ENCODE results near the gene ZNF106.
A peak's percentile ranks its signal among the peaks of the same experiment; 100 is the strongest.

The ZNF106 gene

DNA sequence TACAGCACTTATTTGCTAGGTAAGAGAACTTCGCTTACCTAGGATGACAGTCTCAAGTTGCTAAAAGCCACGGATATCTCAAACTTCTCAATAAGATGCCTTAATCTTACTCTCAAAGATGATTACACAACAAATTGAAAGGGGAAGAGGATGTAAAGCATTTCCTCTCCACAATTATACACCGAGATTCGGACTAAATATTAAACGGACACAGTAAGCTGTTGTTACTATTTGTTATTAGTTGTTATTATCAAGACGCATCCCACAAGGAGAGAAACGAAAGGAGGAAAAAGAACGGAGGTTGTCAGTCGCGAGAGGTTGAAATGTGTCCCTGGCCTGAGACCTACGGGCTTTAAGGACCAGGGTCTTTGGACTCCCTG is 660 bp downstream of the ZNF106 start:
- Histone ChIP-seq H3K27ac (peak overlapping the region; percentile 76 to 97 (median 94)), H3K4me3 (peak overlapping the region; percentile 65 to 90 (median 84))

DNA sequence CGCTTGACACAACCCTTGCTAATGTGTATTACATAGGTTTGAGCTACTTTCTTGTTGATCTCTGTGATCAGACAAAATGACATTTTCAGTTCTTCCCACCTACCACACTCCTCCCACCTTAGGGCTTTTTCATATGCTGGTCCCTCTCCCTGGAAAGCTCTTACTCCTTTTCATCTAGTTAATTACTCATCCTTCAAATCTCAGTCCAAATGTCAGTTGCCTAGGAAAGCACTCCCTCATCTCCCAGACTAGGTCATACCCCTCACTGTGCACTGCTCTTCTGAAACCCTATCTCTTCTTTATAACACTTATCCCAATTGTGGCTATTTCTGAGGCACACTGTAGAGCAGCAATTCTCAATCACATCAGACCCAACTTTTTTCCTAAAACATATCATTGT is 7.3 kb downstream of the ZNF106 start:
- H3K4me3 ChIP-seq, result no peak overlapping the region

GRCh38 chr15:42482701-42483100 is 8.2 kb downstream of the ZNF106 start:
- H3K27ac ChIP-seq, result no peak overlapping the region
- no peak overlapping the region for H3K4me3 ChIP-seq

More for the DNA sequence above, 7.3 kb downstream of the ZNF106 start:
- H3K27ac ChIP-seq, result no peak overlapping the region

DNA sequence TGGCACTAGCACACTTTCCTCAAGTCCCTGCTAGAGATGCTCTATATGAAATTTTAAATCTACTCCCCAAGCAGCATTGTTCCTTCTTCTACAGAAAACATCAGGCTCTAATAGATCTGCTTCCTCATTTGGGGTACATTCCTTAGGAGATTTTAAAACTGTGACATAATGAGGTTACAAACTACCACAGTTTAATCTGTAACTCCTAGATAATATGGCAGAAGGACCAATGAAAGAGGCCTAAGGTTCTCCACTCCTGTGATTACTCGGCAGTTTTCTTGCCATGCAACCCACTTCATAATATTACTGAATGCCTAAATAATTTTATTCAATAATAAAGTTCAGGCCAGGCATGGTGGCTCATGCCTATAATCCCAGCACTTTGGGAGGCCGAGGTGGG is 16.1 kb downstream of the ZNF106 start:
- H3K4me3 ChIP-seq, result no peak overlapping the region
- H3K27ac ChIP-seq, result peak overlapping the region in 3 of 21 experiments; percentile 19 to 38 (median 26)

DNA sequence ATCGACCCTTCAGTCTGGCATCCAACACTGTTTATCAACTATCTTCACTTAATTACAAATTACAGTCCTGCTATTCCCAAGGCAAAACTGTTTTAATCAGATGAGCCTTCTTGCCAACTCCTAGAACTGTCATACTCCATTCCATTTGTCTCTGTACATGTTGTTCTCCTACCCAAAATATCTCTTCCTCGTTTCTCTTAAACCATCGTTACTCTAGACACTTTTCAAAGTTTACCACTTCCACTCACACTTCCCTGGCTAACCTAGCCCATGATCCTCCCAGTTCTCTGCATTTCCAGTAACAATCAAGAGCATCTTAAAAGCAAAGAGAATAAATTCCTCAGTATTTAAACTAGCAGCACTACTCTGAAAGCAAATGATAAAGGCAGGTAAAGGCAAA is 19.9 kb downstream of the ZNF106 start:
- Histone ChIP-seq H3K4me3 (no peak overlapping the region), H3K27ac (peak overlapping the region in 2 of 21 experiments; percentile 33 to 45)

DNA sequence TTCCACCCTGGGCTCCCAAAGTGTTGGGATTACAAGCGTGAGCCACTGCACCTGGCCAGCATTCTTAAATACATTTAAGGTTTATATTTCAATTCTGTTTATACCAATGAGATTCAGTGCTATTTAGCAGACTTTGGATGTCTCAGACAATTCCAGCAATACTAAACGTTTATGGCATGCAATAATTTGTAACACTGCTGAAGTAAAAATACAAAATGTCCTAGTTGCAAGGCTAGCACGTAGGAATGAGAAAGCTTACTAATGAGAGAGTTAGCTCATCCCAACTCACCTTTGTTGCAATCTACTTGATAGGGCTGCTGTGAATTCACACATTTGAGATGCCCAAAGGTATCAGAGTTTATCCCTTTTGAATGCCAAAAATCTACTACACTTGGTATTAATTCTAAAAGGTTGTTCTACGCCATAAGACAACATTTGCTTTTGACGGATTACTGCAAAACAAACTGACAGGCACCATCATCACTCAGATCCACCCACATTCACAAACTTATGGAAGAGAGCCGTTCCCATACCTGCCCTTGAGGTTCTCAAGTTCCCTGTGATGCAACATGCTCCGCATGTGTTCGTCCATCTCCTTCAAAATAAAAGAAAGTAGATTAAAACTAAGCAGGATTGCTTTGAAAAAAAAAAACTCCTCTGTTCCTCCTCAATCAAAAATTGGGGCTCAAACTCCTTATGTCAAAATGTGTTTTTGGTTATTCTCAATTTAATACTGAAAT is 25.3 kb downstream of the ZNF106 start:
- Histone ChIP-seq H3K27ac (peak overlapping the region in 1 of 21 experiments; percentile 9), H3K4me3 (no peak overlapping the region)

DNA sequence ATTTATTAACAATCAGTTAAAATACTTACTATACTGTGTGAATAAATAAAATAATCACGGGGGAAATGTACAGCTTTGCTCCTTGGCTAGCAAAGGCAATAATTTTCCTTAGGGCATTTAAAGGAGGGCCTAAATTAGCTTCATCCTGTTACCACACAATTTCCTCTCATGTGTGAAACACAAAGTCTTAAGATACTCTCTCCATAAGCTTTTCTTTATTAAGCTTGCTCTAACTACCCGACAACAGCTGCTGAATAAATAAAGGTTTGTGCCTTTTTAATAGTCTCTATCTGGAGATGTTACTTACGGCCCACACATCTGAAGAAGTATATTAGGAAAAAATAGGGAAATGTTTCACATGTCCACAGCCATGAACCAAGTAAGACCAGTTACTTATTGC is 29.7 kb downstream of the ZNF106 start:
- Histone ChIP-seq H3K4me3 (no peak overlapping the region), H3K27ac (peak overlapping the region in 9 of 21 experiments; percentile 1 to 64 (median 50))

DNA sequence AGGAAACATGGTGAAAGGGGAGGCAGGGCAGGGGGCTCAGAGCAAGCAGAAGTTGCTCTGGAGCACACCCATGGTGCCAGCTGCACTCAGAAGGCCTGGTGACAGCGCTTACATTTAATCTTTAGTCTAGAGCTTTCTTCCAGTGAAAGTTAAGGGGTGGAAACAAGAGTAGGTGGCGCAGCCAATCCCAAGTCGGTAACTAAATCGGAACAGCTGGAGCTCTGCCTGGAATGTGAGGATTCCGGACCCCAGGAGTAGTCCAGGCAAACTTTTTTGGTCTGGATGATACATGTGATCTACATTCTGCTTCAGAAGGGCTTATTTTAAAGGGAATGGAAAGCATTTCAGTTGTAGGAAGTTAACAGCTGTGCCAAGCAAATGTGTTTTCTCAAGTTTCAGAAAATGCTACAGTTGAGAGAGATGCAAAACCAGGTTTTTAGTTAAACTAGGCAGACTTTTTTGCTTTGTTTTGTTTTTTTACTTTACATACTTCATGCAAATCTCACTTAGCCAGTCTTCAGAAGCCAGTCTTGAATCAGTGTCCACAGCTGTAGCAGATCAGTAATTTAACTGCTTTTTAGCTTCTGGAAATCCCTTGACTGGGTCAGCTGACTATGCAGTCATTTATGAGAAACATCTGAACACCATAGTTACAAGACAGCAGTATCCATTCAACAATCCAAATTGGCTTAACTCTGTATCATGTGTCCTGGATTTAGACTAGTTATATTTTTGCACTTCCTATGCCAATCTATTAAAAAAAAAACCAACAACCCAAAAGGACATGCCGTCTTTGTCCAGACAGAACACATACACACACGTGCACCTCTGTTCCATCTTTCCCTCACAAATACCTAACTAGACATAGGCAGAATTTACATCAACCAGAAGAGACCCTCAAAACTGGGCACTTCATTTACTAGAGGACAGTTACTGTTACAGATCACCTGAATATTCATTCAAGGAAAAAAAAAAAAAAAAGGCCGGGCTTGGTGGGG is 33.2 kb downstream of the ZNF106 start:
- no peak overlapping the region for H3K4me3 ChIP-seq
- H3K27ac ChIP-seq, result peak overlapping the region in 19 of 21 experiments; percentile 37 to 84 (median 66)

DNA sequence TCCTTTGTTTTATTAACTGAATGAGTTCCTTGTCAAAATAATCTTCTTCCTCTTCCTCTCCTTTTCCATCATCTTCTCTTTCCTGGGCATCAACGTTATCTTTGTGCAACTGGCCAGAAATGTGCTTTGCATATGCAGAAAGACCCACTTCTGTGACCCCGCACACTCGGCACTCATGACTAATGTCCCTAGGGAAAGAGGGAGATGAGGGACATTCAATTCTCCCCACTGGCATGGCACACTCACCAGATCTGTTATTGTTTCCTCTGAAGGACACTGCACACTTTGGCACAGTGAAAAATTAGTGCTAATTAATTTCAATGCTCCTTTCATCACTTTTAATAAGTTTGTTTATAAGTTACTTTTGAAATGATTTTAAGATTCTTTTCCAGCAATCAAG is 34.0 kb downstream of the ZNF106 start:
- H3K4me3 ChIP-seq, result peak overlapping the region in 1 of 7 experiments; percentile 4
- peak overlapping the region in 19 of 21 experiments; percentile 37 to 84 (median 66) for H3K27ac ChIP-seq

- Histone ChIP-seq H3K4me3 (peak overlapping the region in 1 of 7 experiments; percentile 4), H3K27ac (peak overlapping the region in 14 of 21 experiments; percentile 37 to 84 (median 69))
These were observed 34.4 kb downstream of the ZNF106 start for GRCh38 chr15:42456531-42456930.

DNA sequence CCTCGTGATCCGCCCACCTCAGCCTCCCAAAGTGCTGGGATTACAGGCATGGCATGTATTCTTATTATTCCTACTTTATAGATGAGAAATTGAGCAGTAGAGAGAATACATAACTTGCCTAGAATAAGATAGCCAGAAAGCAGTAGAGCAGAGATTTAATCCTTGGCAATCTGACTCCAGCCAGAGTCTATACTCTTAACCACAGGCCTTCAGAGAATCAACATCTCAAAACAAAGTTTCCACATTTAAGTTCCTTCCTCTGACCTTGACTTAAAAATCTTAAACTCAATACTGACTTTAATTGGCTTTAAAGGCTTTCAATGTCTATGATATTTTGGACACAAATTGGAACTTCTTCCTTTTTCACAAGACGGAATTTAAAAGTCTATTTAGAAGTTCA is 37.1 kb downstream of the ZNF106 start:
- no peak overlapping the region for H3K27ac ChIP-seq
- H3K4me3 ChIP-seq, result no peak overlapping the region

GRCh38 chr15:42450425-42450790 is 40.5 kb downstream of the ZNF106 start:
- H3K4me3 ChIP-seq, result no peak overlapping the region
- peak overlapping the region in 1 of 21 experiments; percentile 24 for H3K27ac ChIP-seq

GRCh38 chr15:42449770-42450424 is 41.0 kb downstream of the ZNF106 start:
- no peak overlapping the region for H3K4me3 ChIP-seq
- no peak overlapping the region for H3K27ac ChIP-seq

GRCh38 chr15:42448281-42448680 is 42.7 kb downstream of the ZNF106 start:
- Histone ChIP-seq H3K4me3 (no peak overlapping the region), H3K27ac (no peak overlapping the region)

DNA sequence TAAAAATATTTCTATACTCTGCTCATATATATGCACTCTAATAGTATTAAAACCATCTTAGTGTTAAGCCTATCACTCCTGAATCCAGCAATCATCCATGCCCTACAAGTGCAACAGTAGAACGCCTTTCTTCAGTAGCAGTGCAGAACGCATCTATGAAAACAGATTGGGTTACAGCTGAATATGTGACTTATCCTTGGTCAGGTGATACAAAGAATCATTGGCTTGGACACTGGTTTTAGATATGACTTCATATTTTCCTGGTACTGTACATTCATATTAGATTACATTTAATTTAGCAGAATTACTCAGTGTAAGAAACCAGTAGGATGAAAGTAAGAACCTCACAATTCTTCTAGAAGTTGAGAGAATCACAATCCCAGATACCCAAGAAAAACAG is 43.3 kb downstream of the ZNF106 start:
- H3K27ac ChIP-seq, result no peak overlapping the region
- H3K4me3 ChIP-seq, result no peak overlapping the region

DNA sequence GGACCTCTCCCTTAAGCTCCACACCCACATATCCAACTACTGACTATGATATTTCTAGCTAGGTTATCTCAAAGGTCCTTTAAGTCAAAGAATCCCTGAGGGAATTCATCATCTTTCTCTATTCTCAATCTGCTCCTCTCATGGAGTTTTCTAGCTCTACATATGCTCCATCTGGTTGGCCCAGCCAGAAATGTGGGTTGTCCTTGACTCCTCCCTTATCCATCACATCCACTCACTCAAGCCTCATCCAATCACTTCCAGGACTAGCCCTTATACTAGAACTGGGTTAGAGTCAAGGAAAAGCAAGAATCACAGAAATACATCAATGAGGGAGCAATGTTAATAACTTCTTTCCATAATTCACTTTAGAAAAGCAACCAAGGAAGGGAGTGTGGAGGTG is 45.4 kb downstream of the ZNF106 start:
- H3K4me3 ChIP-seq, result no peak overlapping the region
- H3K27ac ChIP-seq, result no peak overlapping the region

- H3K4me3 ChIP-seq, result no peak overlapping the region
- H3K27ac ChIP-seq, result peak overlapping the region in 2 of 21 experiments; percentile 1 to 26
These were observed 46.4 kb downstream of the ZNF106 start for GRCh38 chr15:42444415-42445063.

- H3K4me3 ChIP-seq, result no peak overlapping the region
- peak overlapping the region in 4 of 21 experiments; percentile 0 to 66 (median 38) for H3K27ac ChIP-seq
These were observed 63.3 kb downstream of the ZNF106 start for GRCh38 chr15:42427429-42428223.

DNA sequence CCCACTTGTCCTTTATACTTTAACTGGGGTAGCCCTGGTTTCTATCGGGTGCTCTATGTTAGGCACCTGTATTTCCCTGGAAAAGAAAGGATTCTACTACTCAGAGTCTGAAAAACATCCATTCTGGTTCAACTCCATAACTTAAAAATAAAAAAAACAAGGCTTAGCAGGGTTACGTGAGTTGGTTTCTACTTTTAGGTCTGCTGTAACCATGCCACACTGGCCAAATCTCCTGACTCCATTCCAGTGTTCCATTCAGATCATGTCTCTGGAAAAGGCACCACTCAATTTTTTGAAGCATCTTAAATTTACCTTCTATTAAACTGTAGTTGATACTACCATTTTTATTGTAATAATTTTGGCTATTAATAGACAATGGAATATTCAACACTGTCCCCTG is 69.6 kb downstream of the ZNF106 start:
- peak overlapping the region in 1 of 21 experiments; percentile 27 for H3K27ac ChIP-seq
- H3K4me3 ChIP-seq, result no peak overlapping the region

All from skin epidermis (tissue), 12 donors.